Left lung (tissue), 10 donors: Measurements from ENCODE around the gene UQCR10. TPM values are rescaled to one million over a fixed set of nuclear protein-coding genes. Genes with fewer than 3 reads are reported as not detected.

ENCODE experiments used
- ATAC-seq: fragments of 200-7000 bp; cut with Tn5 transposase; one replicate; pipeline ENCODE4 v1.9.1; 2020; ENCODE audit warnings: moderate library complexity
- DNase-seq, 4 donors: peaks; one replicate each; pipeline ENCODE4 v3.0.0-alpha.2; 2013 to 2020
- H3K27ac ChIP-seq, 2 donors: fragments of 200-600 bp; sonication (generic) in 1 of 2; one replicate each; pipeline versions ENCODE4 v1.5.0 to v1.8.0; 2020 to 2021
- H3K27me3 ChIP-seq, 2 donors: fragments of 200-600 bp; sonication (generic) in 1 of 2; one replicate each; pipeline versions ENCODE4 v1.5.0 to v1.8.0; 2020 to 2021
- H3K36me3 ChIP-seq, 2 donors: fragments of 200-600 bp; sonication (generic) in 1 of 2; one replicate each; pipeline versions ENCODE4 v1.5.0 to v1.8.0; 2020 to 2021
- H3K4me1 ChIP-seq, 2 donors: fragments of 200-600 bp; one replicate each; pipeline ENCODE4 v1.8.0; 2021
- H3K4me3 ChIP-seq, 2 donors: fragments of 200-600 bp; sonication (generic) in 1 of 2; one replicate each; pipeline versions ENCODE4 v1.5.0 to v1.8.0; 2020 to 2021; ENCODE audit warnings: mild to moderate bottlenecking in 1 of 2
- H3K9me3 ChIP-seq, 2 donors: fragments of 200-600 bp; sonication (generic) in 1 of 2; one replicate each; pipeline versions ENCODE4 v1.5.0 to v1.8.0; 2020 to 2021
- CTCF ChIP-seq, 2 donors: fragments of 200-600 bp; sonication (generic) in 1 of 2; IDR thresholded peaks; one replicate each; pipeline versions ENCODE4 v1.5.0 to v1.8.0; 2021; ENCODE audit warnings: antibody characterized with exemption in 2 of 2
- intact Hi-C, 2 donors: fragments of 100-400 bp; cut with DNase I; formaldehyde crosslinking; loops; one replicate each; pipeline versions ENCODE4 v1.11.2 to v1.14.2; 2022
- polyA plus RNA-seq, 6 donors: library from polyadenylated mRNA; unstranded; fragments of 120-200 nt; gene quantifications; one replicate each; pipeline ENCODE4 v1.2.1, GENCODE V29; 2013; ENCODE audit not compliant: insufficient read length in 6 of 6
- total RNA-seq, 2 donors: library from RNA; stranded (reverse); fragmentation: NEBNext Ultra II Directional; extraction: Animal tissue kit (Norgen Biotek cat#: 25700); gene quantifications; one replicate each; pipeline ENCODE4 v1.2.1, GENCODE V29; 2021
- donor health status: DM: no; HTN: yes; CAD: no.
- donor health status: DM: no; HTN: no; CAD: no.

The UQCR10 gene
- total and polyA plus RNA-seq, 8 donors = 77.4 to 154 (median 116) TPM

- intact Hi-C loops = no loop called here
- Histone ChIP-seq H3K9me3 (no peaks in the 10 kb centered on the region), H3K4me3 (no peak overlapping the region), H3K27ac (no peak overlapping the region), H3K4me1 (no peaks in the 10 kb centered on the region), H3K27me3 (no peaks in the 10 kb centered on the region), H3K36me3 (peaks cover 0 to 76% of the 10 kb centered on the region in 2 donors)
- no peak for TF ChIP-seq CTCF (IDR thresholded peaks at IDR 0.05)
- ATAC-seq (no peak), DNase-seq (no peak)
Observed at GRCh38 chr22:29734838-29735237, 32.3 kb upstream of the UQCR10 start.

- no peak for TF ChIP-seq CTCF (IDR thresholded peaks at IDR 0.05)
- H3K4me3 ChIP-seq = no peak overlapping the region
- H3K36me3 ChIP-seq = peaks cover 0 to 76% of the 10 kb centered on the region in 2 donors
- no peak overlapping the region for H3K27ac ChIP-seq
- intact Hi-C loops = no loop called here
- no peak for ATAC-seq
- no peak for DNase-seq
- no peaks in the 10 kb centered on the region for H3K27me3 ChIP-seq
- no peaks in the 10 kb centered on the region for H3K9me3 ChIP-seq
- no peaks in the 10 kb centered on the region for H3K4me1 ChIP-seq
Observed at GRCh38 chr22:29735416-29735815, 31.8 kb upstream of the UQCR10 start.

- TF ChIP-seq CTCF (IDR thresholded peaks at IDR 0.05) = no peak
- DNase-seq (peak in 3 of 4 donors; percentile 10 to 74 (median 65)), ATAC-seq (no peak)
- Histone ChIP-seq H3K27me3 (no peaks in the 10 kb centered on the region), H3K4me3 (no peak overlapping the region), H3K36me3 (peaks cover 0 to 82% of the 10 kb centered on the region in 2 donors), H3K4me1 (no peaks in the 10 kb centered on the region), H3K9me3 (no peaks in the 10 kb centered on the region), H3K27ac (no peak overlapping the region)
- intact Hi-C loops = no loop called here
Observed at GRCh38 chr22:29737251-29738117, 29.7 kb upstream of the UQCR10 start.

GRCh38 chr22:29738118-29738815, 28.9 kb upstream of the UQCR10 start:
- no peak overlapping the region for H3K27ac ChIP-seq
- TF ChIP-seq CTCF (IDR thresholded peaks at IDR 0.05) = no peak
- H3K4me1 ChIP-seq = no peaks in the 10 kb centered on the region
- H3K27me3 ChIP-seq = no peaks in the 10 kb centered on the region
- ATAC-seq (no peak), DNase-seq (peak in 1 of 4 donors; percentile 44)
- peaks cover 0 to 82% of the 10 kb centered on the region in 2 donors for H3K36me3 ChIP-seq
- no peaks in the 10 kb centered on the region for H3K9me3 ChIP-seq
- intact Hi-C loops = no loop called here
- no peak overlapping the region for H3K4me3 ChIP-seq

GRCh38 chr22:29739346-29739875, 27.8 kb upstream of the UQCR10 start:
- H3K27ac ChIP-seq = no peak overlapping the region
- ATAC-seq (no peak), DNase-seq (peak in 1 of 4 donors; percentile 51)
- H3K4me3 ChIP-seq = no peak overlapping the region
- no peak for TF ChIP-seq CTCF (IDR thresholded peaks at IDR 0.05)
- H3K4me1 ChIP-seq = no peaks in the 10 kb centered on the region
- no peaks in the 10 kb centered on the region for H3K27me3 ChIP-seq
- intact Hi-C loops = no loop called here
- peaks cover 0 to 81% of the 10 kb centered on the region in 2 donors for H3K36me3 ChIP-seq
- no peaks in the 10 kb centered on the region for H3K9me3 ChIP-seq
